ENCODE results near the gene ST6GALNAC3.
"Not testable (repeated sequence)": the region's sequence is repeated elsewhere in the genome, so short reads cannot be mapped to it uniquely, and the experiment has no call there.

Gene ST6GALNAC3

DNA sequence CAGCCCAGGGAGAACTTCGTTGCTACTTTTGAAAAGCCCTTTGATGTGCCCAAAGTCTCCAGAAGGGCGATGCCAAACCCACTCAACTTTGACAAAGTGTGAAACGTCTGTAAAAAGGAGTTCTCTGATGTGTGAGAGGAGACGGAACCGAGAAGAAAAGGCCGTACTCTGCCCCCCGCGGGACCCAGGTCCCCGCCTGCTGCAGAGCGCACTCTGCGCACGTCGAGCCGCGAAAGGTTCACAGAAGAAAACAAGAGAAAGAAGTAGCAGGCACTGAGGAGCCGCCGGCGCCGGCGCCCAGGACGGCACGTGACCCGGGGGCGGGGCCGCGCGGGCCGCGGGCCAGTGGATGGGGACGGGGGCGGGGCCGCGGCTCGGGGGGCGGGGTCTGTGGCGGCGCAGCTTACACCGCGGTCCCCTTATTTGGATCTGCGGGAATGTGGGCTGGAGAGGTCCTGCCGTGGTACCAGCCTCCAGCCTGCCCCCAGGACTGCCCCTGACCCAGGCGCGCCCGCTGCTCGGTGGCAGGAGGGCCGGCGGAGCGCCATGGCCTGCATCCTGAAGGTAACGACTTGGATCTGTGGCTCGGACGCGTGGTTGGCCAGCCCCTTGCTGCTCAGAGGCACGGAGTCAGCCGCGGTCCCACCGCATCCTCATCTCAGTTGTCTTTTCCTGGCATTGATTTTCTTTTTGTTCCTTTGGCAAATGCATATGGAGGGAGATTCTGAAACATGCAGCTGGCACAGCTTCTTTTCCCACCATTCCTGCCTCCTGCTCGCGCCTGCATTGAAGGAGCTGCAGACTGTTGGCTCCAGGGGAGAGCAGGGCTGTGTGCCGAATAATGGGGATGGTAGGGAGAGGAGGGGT lies at the start of gene ST6GALNAC3:
Gene ST6GALNAC3, plus strand, starts transcription at position 426 of the 867 bp plus-strand sequence.
- DNase-seq = no peak

DNA sequence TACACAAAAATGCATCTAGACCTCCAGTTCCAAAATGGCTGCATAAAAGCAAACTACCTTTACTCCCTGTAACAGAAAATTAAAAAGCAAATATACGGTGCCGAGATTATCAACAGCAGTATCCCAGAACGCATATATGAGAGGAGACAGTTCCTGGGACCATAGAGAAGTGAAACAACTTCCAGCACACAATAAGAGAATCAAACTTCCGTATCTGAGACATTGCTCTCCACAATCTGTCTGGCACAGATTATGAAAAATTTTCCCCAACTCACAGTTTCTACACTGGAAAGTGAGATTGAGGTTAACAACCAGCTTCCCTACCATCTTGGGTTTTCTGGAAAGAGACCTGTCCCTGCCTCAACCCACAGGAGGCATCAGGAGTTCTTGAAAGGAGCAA lies 47.2 kb upstream of the ST6GALNAC3 start:
- no peak for DNase-seq

DNA sequence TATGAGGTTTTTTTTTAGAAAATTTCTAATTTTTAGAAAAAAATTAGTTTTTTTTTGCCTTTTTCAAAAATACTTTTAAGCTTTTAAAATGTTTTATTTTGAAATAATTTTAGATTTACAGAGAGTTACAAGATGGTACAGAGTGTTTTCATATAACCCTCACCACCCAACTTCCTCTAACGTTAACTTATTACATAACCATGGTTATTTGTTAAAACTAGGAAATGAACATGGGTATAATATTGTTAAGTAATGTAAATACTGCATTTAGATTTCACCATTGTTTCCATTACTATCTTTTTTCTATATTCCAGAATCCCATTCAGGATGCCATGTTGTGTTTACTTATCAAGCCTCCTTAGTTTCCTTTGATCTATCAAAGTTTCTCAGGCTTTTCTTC lies 45.2 kb upstream of the ST6GALNAC3 start:
- no peak for DNase-seq

DNA sequence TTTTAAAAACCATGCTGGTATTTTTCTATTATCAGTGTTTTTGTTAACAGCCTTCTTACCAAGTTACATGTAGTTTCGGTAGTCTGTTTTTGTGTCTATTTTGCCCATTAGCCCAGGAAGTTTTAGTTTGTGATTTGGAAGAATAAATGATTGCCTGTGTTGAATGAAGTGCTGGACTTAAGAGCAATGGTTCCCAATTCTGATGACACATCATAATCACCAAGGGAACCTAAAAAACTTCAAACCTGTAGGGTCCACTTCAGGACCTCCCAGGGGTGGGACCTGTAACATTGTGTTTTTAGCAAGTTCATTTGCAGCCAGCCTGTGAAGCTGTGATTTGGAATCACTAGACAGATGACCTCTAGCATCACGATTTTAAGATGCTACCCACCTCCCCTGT lies 43.0 kb upstream of the ST6GALNAC3 start:
- DNase-seq = no peak

DNA sequence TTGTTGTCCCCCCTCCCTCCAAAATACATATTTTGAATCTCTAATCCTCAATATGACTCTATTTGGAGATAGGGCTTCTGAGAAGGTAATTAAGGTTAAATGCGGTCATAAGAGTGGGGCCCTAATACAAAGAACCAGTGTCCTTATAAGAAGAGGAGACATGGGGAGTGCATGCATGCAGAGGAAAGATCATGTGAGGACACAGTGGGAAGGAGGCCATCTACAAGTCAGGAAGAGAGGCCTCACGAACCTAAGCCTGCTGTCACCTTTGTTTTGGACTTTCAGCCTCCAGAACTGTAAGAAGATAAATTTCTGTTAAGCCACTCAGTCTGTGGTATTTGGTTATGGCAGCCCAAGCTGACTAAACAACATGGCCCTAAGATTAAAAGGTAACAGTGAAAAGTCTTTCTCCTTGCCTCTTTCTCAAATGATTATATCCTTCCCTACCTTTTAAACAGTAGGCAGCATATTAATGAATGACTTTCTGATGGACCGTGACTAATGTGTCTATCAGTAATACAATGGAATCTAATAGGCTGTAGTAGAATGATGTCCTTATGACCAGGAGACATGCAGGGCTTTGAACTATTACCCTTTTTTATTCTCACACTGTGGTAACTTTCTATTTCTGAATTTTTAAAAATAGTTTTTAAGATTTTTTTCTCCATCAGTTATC lies 40.6 kb upstream of the ST6GALNAC3 start:
- no peak for DNase-seq

DNA sequence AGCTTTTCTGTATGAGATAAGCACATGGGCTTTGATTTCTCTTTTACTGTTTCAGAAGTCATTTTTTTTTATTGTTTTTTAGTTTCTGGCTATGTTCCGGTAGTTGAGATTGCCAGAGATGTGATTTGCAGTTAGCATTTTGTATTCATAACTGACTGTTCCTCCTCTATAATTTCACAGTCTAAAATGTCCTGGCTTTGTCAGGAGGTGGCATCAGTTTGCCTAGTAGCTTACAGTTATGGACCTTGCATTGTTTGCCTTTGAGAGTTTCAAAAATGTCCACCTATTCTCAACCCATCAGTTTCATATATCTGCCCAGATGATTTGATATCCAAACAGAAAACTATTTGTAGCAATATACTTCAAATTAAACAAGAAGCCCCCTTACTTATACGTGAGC lies 39.5 kb upstream of the ST6GALNAC3 start:
- DNase-seq = no peak

DNA sequence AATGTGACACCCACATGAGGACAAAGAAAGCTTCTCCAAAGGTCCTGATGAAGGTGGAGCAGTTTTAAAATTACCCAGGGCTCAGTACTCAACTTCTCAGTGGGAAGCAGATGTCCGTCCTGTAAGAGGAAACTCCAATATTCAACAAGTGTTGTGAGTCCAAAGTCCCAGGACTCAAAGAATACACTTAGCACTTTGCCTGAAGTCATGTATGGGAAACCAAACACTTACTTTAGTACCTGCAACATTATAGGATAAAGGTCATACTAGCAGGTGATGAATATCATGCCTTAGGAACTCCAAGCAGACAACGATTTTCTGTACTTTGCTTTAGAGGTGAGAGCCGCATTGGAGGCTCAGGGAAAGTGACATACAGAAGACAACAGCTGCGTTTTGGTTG lies 37.2 kb upstream of the ST6GALNAC3 start:
- DNase-seq = no peak

DNA sequence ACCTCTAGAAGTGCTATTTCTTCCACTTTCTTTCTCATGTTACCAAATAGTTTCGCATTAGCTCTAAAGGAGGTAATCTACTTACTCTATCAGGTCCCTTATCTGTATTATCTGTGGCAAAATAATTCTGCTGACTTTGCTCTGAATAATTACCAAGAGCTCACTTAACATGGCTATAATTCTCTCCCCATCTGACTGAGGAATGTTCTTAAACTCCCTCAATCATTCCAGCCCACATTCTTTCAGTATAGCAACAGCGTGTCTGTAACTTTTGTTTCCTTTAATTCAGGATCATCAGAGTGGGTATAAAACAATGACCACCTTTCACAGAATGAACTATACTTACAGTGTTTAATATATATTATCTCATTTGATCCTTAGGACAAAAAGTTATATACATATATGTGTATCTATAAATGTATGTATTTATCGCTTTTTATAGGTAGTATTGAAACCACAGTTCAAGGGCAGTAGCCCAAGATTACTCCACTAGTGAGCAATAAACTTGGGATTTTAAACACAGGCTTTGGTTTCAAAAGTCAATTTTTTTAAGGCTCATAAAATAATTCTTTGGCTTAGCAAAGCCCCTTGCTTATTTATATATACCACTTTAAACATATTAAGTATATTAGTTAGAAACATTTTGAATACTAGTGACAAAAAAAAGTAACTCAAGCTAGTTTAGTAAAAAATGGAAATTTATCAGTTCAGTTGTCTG lies 36.1 kb upstream of the ST6GALNAC3 start:
- DNase-seq = no peak

DNA sequence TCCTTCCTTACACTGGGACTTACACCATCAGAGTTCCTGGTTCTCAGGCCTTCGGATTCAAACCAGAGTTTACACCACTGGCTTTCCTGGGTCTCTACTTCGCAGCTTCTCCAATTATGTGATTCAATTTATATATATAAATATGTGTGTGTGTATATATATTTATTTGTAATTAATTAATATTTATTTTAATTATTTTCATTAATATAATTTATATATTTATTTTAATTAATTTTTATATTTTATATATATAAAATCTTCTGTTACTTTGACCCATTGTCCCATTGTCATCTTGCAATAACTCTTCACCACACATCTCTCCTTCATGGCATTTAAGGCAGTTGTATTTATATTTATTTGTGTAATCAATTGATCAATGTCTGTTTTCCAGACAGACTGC lies 28.4 kb upstream of the ST6GALNAC3 start:
- no peak for DNase-seq

DNA sequence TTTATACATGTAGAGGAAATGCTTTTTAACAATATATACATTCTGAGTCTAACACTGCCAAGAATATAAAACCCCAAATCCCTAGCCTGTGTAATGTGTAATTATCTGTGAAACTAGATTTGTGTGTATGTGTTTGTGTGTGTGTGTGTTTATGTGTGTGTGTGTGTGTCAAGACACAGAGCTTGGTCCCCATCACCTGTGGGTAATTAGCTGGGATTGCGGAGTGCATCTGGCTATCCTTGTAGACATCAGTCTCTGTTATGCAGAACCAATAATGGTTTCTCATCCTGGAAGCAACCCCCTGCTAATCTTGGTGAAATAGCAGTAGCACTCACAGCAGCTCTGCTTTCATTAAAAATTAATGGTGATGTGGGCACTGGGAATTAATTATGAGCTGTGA lies 26.3 kb upstream of the ST6GALNAC3 start:
- DNase-seq = no peak

DNA sequence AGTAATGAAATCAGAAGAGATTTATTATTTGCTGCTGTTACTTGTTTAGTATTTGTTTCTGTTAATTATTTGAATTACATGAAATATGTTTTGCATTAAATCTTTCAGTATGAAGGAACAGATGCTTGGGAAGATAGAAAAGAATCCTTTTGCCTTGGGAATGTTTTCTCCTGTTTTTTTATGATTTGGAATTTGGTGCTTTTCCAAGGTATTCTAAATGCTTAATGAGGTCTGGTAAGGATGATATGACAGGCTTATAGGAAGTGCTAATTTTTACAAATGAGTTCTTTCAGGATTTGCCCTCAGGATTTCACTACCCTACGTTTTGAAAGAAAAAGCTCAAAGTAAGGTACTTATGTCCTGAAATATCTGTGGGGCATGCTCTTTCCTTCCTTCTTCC lies 25.6 kb upstream of the ST6GALNAC3 start:
- DNase-seq = no peak

DNA sequence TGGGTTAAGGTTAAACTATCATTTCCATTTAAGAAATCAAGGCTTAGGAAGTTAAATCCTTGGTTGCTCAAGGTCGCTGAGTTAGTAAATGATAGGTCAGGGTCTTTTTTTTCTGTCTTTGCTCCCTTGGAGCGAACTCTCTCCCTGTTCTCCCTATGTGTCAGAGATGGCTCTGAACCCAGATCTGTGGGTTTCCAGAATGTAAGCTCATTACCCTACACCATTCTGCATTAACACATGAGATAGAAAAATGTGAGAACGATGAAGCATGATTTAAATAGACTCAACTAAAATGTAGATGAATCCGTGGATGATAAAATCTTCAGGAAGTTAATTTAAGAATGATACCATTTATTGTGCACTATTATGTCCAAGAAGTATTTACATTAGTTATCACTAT lies 25.0 kb upstream of the ST6GALNAC3 start:
- DNase-seq = no peak

DNA sequence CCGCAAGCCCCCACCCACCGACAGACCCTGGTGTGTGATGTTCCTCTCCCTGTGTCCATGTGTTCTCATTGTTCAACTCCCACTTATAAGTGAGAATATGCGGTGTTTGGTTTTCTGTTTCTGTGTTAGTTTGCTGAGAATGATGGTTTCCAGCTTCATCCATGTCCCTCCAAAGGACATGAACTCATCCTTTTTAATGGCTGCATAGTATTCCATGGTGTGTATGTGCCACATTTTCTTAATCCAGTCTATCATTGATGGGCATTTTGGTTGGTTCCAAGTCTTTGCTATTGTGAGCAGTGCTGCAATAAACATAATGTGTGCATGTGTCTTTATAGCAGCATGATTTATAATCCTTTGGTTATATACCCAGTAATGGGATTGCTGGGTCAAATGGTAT lies 24.5 kb upstream of the ST6GALNAC3 start:
- DNase-seq = not testable (repeated sequence)

DNA sequence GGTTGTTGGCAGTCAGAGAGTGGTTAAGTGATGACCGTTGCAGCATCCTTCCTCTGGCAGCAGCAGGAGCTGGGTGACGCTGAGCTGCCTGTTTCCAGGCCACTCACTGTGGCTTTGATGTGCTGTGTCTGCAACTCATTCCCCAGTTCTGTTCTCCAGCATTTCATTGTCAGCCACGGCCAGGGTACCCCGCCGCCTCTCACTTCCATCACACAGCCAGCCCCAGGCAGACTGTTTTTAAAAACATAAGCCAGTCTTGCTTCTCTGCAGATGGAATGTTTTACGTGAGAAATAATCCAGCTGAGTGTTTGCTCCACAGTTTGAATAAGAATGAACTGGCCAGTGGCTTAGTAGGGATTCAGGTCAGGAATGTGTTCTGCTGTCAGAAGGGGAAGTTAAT lies 21.5 kb upstream of the ST6GALNAC3 start:
- DNase-seq = no peak

DNA sequence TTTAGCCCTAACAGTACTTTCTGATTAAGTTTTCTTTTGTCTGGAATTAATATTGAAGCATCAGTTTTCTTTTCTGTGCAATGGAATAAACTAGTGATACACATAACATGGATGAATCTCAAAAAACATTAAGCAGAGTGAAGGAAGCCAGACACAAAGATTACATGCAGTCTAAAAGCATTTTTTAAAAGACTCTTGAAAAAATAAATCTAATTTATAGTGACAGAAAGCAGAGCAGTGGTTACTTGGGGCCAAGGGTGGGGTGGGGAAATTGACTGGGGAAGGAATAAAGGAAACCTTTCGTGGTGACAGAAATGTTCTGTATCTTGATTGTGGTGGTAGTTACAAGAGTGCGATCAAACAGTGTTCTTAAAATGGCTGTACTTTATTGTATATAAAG lies 20.2 kb upstream of the ST6GALNAC3 start:
- DNase-seq = no peak

DNA sequence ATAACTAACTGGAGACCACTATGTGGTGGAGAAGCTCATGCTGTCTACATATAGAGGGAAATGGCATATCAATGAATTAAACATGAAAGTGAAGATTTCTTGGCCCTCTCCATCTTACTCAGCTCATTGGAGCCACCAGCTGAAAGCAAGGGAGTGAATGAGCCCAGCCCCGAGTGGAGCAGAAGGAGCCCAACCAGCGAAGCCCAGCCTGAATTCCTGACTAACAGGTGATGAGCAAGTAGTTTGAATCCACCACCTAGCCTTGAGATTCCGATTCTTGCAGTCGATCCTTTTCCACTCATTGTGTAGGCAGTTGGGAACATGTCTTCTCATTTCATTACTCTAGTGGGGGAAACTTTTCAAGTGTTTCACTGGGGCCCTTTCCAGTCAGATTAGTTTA lies 18.6 kb upstream of the ST6GALNAC3 start:
- no peak for DNase-seq

DNA sequence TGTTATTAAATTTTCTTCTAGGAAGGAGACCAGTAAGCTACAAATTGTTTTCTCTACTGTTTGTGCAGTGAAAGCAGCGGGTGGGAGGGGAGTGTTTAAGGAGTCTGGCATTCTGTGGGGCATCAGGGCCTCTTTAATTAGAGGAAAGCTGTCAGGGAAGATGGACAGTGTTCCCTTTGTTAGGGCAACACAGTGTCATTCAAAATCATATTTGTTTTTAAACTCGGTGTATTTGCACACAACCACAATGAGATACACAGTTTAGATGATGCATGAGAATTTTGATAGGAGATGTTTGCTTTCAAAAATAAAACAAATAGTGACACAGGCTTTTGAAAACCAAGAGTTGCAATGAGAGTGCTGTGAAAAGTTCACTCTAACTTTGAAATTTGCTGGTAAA lies 15.1 kb upstream of the ST6GALNAC3 start:
- DNase-seq = no peak

DNA sequence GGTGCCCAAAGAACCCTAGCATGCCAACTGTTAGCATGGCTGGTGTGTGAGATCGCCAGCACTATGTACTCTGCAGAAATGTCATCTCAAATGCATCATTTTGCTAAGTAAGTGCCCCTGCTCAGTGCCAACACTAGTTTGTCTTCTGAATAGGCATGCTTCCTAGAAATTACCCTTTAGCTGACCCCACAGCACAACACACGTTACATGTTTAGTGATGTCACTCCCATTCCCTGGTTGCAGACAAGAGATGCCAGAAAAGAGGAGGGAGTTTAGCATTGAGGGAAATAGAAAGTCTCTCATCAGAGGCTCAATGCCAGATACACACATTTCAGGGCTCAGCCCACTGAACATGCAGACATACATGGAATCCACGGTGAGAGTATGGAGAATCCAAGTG lies 9.3 kb upstream of the ST6GALNAC3 start:
- DNase-seq = no peak

DNA sequence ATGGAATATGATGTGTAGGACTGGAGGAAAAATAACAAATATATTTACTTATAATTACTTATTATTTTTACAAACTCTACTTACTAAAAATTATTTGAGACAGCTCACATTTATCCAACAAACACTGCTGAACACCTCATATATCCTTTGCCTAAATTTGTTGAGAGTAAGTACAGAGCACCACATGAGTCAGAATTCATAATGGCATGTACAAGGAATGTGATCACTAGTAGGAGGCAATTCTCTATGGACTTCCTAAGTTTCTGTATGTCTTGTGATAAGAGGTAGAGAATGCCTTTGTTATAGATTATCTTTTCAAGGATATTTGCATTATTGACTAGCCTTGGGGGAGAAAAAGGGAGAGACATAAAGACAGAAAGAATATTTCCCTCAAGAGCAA lies 8.2 kb upstream of the ST6GALNAC3 start:
- no peak for DNase-seq

DNA sequence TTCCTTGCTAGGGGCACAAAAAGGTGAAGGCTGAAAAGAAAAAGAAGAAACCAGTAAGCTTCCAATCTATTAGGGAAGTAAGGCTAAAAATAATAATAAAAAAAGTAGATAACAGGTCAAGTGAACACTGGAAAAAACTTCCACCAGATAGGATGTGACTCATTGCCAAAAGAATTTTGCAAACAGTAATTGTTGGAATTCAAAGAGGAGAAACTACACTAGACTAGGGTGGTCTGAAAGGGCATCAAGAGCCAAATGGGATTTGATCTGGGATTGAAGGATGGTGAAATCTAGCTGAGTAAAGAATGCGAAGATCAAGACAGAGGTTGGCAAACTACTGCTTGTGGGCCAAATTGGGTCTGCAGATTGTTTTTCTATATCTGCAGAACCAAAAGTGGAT lies 6.0 kb upstream of the ST6GALNAC3 start:
- DNase-seq = no peak

DNA sequence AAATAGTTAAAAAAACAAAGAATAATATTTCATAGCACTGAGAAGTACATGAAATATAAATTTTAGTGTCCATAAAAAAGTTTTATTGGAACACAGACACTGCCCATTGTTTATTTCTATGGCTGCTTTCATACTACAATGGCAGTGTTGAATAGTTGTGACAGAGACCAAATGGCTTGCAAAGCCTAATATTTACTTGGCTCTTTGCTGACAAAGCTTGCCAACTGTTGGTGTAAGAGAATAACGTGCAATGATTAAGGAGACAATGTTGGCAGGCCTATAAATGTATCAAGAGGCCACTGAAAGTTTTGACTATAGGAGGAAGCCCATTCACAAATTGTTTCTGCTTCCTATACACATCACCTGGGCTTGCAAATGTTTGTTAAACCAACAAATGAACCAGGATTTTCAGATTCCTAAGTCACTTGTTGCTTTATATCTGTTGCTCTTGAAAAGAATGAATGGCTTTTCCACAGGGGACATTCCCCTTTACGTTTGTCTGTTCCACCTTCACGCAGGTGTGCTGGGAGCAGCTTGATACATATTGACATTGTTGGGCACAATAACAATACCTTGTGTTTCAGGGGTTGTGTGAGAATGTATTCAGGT lies 5.5 kb upstream of the ST6GALNAC3 start:
- DNase-seq = no peak

DNA sequence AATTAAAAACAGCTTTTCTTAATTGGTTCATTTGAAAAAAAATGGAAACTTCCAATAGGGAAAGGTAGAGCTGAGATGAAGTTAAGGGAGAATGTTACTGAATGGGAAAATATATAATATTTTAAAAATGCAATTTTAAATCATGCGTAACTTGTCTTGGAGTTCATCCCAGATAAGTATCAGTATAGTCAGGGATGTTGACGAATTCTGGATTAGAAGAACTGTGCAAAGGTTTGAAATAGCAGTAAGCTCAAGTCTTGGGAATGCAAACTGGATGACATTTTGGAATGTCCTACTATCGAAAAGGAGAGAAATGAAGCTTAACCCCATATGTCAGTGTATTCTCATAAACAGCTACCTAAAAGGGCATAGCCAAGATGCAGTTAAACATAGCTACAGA lies 4.0 kb upstream of the ST6GALNAC3 start:
- peak; percentile 40 for DNase-seq

DNA sequence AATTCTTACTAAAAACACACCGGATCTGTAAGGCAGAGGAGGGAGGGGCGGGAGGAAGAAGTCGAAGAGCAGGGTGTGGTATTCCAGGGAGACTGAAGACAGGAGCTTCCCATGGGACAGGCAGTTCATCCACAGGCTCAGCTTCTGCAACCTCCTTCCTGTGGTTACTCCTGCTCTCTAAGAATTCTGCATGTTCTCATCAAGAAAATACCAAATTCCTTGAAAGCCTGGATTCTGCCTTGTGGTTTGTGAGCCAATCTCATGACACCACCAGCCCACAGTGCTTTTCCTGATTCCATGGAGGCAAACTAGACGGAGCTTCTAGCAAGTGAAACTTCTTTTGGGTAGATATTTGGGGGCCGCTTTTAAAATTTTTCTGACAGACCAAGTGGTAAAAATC lies 1.1 kb upstream of the ST6GALNAC3 start:
- peak; percentile 27 for DNase-seq

DNA sequence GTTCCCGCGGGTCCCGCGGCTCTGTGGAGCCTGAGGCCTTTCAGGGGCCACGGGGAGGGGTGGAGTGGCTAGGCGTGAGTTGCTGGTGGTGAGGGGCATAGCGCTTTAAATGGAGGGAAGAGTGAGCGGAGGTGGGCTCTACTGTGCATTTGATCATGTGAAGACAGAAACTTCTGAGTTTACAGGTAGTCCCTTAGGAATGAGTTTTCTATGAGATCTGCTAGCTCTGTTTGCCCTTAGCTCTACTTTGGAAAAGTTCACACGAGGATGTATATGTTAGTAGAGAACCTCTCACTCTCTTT lies 593 bp downstream of the ST6GALNAC3 start:
- no peak for DNase-seq
